ENCODE results near the gene CPEB2.

The CPEB2 gene

DNA sequence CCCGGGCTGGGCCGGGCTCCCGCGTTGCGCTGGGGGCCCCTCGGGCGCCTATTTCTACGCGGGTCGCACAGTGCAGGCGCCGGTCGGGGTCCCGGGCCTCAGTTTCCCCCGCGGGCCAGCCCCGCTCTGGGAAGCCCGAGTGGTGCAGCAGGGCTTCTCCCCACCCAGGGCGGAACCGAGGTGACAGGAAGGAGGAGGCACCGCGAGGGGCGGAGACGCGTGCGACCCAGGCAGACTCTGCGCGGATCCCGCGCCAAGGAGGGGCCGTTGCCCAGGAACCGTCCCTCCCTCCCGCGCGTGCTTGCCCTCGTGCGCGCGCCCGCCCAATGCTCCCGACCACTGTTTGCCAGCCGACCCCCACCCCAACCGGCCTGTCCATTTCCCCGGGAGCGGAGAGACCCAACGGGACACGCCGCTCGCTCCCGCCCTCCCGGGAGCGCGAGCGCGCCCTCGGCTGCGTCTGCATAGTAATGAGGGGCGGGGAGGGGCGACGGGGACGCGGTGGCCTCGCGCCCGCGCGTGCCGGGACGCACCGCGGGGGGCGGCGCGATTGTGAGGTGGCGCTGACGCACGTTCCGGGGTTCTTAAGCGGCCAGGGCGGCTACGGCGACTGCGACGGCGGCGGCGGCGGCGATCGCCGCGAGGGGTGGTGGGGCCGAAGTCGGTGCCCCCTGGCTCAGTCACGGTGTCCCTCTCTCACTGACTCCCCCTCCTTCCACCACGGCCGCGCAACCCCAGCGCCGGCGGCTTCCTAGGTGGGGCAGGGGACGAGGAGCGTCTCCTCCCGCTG, at the start of gene CPEB2:
CPEB2 (plus strand) TSS at position 613 of the 790 bp plus-strand sequence. CDS start 193 bp downstream, outside the sequence.
- H3K27me3 ChIP-seq (ENCODE audit: low read length): no peaks in the 10 kb centered on the region
- TF ChIP-seq, protein P1, sequence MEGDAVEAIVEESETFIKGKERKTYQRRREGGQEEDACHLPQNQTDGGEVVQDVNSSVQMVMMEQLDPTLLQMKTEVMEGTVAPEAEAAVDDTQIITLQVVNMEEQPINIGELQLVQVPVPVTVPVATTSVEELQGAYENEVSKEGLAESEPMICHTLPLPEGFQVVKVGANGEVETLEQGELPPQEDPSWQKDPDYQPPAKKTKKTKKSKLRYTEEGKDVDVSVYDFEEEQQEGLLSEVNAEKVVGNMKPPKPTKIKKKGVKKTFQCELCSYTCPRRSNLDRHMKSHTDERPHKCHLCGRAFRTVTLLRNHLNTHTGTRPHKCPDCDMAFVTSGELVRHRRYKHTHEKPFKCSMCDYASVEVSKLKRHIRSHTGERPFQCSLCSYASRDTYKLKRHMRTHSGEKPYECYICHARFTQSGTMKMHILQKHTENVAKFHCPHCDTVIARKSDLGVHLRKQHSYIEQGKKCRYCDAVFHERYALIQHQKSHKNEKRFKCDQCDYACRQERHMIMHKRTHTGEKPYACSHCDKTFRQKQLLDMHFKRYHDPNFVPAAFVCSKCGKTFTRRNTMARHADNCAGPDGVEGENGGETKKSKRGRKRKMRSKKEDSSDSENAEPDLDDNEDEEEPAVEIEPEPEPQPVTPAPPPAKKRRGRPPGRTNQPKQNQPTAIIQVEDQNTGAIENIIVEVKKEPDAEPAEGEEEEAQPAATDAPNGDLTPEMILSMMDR (IDR thresholded peaks at IDR 0.05; ENCODE audit: insufficient read depth, low read length, poor library complexity, severe bottlenecking): no peak
- no peak for TF ChIP-seq EZH2phosphoT487 (conservative IDR thresholded peaks at IDR 0.05; ENCODE audit: low read length)
- no peaks in the 10 kb centered on the region for H3K36me3 ChIP-seq (ENCODE audit: low read length)
- H3K27ac ChIP-seq (ENCODE audit: low read depth, low read length): peak within 1 kb of the TSS; percentile 97
- peak within 1 kb of the TSS; percentile 90 for H3K4me2 ChIP-seq (ENCODE audit: low read depth, low read length, poor library complexity, severe bottlenecking)
- peak within 1 kb of the TSS; percentile 95 for H2AFZ ChIP-seq (ENCODE audit: low read depth, low read length, severe bottlenecking)
- H3K79me2 ChIP-seq (ENCODE audit: insufficient read depth, low read length): peaks cover 26% of the 10 kb centered on the region
- peaks cover 13% of the 10 kb centered on the region for H3F3A ChIP-seq (ENCODE audit: insufficient read depth)
- peak within 1 kb of the TSS; percentile 90 for H3K9ac ChIP-seq (ENCODE audit: low read length)
- H4K20me1 ChIP-seq (ENCODE audit: low read depth, low read length): 0 out of 2 replicates have a peak, but pooled peaks cover 3% of the 10 kb centered on the region
- H3K9me2 ChIP-seq (replicated peaks; ENCODE audit: insufficient read depth, low read length): no peaks in the 10 kb centered on the region
- peak within 1 kb of the TSS; percentile 79 for H3K4me3 ChIP-seq (ENCODE audit: insufficient read depth, low read length, poor library complexity, severe bottlenecking)
- no peaks in the 10 kb centered on the region for H3K9me3 ChIP-seq (ENCODE audit: insufficient read depth, low read length)

DNA sequence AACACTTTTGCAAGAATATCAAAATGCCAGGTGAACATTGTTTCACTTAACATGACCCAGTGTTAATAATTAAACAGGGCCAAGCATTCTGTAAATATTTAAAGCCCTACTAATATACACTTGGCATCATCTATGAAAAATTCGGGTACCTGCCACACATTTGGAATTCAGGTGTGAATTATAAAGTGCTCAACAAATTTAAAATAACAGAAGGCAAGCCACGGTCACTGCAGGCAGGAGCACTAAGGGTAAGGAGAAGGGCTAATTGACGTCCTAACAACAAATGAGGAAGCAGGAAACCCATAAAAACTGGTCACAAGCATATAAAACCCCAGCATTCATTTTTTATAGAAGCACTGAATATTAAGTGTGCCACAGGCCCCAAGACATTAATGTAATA, 43.8 kb upstream of the CPEB2 start:
- Histone ChIP-seq H2AFZ (ENCODE audit: low read depth, low read length, severe bottlenecking) (no peak overlapping the region), H3K27ac (ENCODE audit: low read depth, low read length) (no peak overlapping the region)

DNA sequence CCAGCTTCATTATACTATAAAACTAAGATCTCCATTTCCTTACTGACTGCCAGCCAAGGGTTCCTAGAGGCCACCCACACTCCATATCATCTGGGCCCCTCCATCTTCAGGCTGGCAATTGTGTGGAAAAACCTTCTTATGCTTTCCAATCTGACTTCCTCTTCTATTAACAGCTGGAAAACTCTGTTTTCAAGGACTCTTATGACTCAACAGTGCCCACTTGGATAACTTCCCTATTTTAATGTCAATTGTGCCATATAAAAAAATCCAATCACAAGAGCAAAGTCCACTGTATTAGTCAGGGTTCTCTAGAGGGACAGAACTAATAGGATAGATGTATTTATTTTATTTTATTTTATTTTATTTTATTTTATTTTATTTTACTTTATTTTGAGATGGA, 41.0 kb upstream of the CPEB2 start:
- Histone ChIP-seq H3K27ac (ENCODE audit: low read depth, low read length) (no peak overlapping the region), H3K36me3 (ENCODE audit: low read length) (no peaks in the 10 kb centered on the region), H3K4me2 (ENCODE audit: low read depth, low read length, poor library complexity, severe bottlenecking) (no peak overlapping the region), H3K9ac (ENCODE audit: low read length) (no peak overlapping the region), H3K4me3 (ENCODE audit: insufficient read depth, low read length, poor library complexity, severe bottlenecking) (no peak overlapping the region), H4K20me1 (ENCODE audit: low read depth, low read length) (no peaks in the 10 kb centered on the region), H3K9me2 (replicated peaks; ENCODE audit: insufficient read depth, low read length) (no peaks in the 10 kb centered on the region), H3K27me3 (ENCODE audit: low read length) (no peaks in the 10 kb centered on the region), H3F3A (ENCODE audit: insufficient read depth) (no peaks in the 10 kb centered on the region), H3K9me3 (ENCODE audit: insufficient read depth, low read length) (no peaks in the 10 kb centered on the region), H3K79me2 (ENCODE audit: insufficient read depth, low read length) (no peaks in the 10 kb centered on the region), H2AFZ (ENCODE audit: low read depth, low read length, severe bottlenecking) (no peak overlapping the region)
- TF ChIP-seq, protein P1 (IDR thresholded peaks at IDR 0.05; ENCODE audit: insufficient read depth, low read length, poor library complexity, severe bottlenecking): no peak
- TF ChIP-seq EZH2phosphoT487 (conservative IDR thresholded peaks at IDR 0.05; ENCODE audit: low read length): no peak

More for the DNA sequence above, 43.8 kb upstream of the CPEB2 start:
- Histone ChIP-seq H3K27me3 (ENCODE audit: low read length) (no peaks in the 10 kb centered on the region), H3K4me2 (ENCODE audit: low read depth, low read length, poor library complexity, severe bottlenecking) (no peak overlapping the region), H4K20me1 (ENCODE audit: low read depth, low read length) (no peaks in the 10 kb centered on the region), H3F3A (ENCODE audit: insufficient read depth) (no peaks in the 10 kb centered on the region), H3K9me2 (replicated peaks; ENCODE audit: insufficient read depth, low read length) (no peaks in the 10 kb centered on the region), H3K9ac (ENCODE audit: low read length) (no peak overlapping the region), H3K4me3 (ENCODE audit: insufficient read depth, low read length, poor library complexity, severe bottlenecking) (no peak overlapping the region), H3K9me3 (ENCODE audit: insufficient read depth, low read length) (no peaks in the 10 kb centered on the region), H3K36me3 (ENCODE audit: low read length) (no peaks in the 10 kb centered on the region), H3K79me2 (ENCODE audit: insufficient read depth, low read length) (no peaks in the 10 kb centered on the region)
- TF ChIP-seq EZH2phosphoT487 (conservative IDR thresholded peaks at IDR 0.05; ENCODE audit: low read length): no peak
- TF ChIP-seq, protein P1 (IDR thresholded peaks at IDR 0.05; ENCODE audit: insufficient read depth, low read length, poor library complexity, severe bottlenecking): no peak

Measured in SU-DHL-6 (cell line).